WERI-Rb-1 (cell line): ENCODE data around the gene NCOA1.
"Not testable (repeated sequence)": the region's sequence is repeated elsewhere in the genome, so short reads cannot be mapped to it uniquely, and the experiment has no call there.

Source experiments
- DNase-seq: peaks from one replicate; pipeline ENCODE4 v3.0.0-alpha.2; 2020
- H3K27ac ChIP-seq: fragments of 250-450 bp; sonication (Bioruptor Pico); 2 replicates; pipeline ENCODE4 v1.5.1; 2020; ENCODE audit warnings: mild to moderate bottlenecking, moderate library complexity
- H3K27me3 ChIP-seq: fragments of 250-450 bp; sonication (Bioruptor Pico); 2 replicates; pipeline ENCODE4 v1.5.1; 2021; ENCODE audit warnings: mild to moderate bottlenecking, low read depth, moderate library complexity; ENCODE audit not compliant: insufficient read depth, severe bottlenecking
- H3K36me3 ChIP-seq: fragments of 250-450 bp; sonication (Bioruptor Pico); 2 replicates; pipeline ENCODE4 v1.5.1; 2020; ENCODE audit warnings: mild to moderate bottlenecking, moderate library complexity
- H3K4me3 ChIP-seq: 2 replicates; pipeline ENCODE4 v1.5.1; 2011; ENCODE audit warnings: low read depth, mild to moderate bottlenecking, control low read depth, low read length
- H3K9me3 ChIP-seq: fragments of 250-450 bp; sonication (Bioruptor Pico); 2 replicates; pipeline ENCODE4 v1.5.1; 2021; ENCODE audit warnings: mild to moderate bottlenecking, moderate library complexity; ENCODE audit not compliant: severe bottlenecking
- TF ChIP-seq, protein P1 (sequence below): IDR thresholded peaks from 2 replicates; pipeline ENCODE4 v1.5.1; 2011; ENCODE audit warnings: low read depth, mild to moderate bottlenecking, control low read depth, inconsistent platforms, low read length

The NCOA1 gene

DNA sequence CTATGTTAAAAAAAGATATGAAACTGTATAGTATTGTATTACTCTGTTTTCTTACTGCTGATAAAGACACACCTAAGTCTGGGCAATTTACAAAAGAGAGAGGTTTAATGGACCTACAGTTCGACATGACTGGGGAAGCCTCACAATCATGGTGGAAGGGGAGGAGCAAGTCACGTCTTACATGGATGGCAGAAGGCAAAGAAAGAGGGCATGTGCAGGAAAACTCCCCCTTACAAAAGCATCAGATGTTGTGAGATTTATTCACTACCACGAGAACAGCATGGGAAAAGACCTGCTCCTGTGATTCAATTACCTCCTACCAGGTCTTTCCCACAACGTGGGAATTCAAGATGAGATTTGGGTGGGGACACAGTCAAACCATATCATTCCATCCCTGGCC is 57.0 kb downstream of the NCOA1 start:
- Histone ChIP-seq H3K27me3 (no peaks in the 10 kb centered on the region), H3K27ac (no peak overlapping the region), H3K9me3 (no peaks in the 10 kb centered on the region), H3K4me3 (no peak overlapping the region), H3K36me3 (no peaks in the 10 kb centered on the region)
- TF ChIP-seq, protein P1, sequence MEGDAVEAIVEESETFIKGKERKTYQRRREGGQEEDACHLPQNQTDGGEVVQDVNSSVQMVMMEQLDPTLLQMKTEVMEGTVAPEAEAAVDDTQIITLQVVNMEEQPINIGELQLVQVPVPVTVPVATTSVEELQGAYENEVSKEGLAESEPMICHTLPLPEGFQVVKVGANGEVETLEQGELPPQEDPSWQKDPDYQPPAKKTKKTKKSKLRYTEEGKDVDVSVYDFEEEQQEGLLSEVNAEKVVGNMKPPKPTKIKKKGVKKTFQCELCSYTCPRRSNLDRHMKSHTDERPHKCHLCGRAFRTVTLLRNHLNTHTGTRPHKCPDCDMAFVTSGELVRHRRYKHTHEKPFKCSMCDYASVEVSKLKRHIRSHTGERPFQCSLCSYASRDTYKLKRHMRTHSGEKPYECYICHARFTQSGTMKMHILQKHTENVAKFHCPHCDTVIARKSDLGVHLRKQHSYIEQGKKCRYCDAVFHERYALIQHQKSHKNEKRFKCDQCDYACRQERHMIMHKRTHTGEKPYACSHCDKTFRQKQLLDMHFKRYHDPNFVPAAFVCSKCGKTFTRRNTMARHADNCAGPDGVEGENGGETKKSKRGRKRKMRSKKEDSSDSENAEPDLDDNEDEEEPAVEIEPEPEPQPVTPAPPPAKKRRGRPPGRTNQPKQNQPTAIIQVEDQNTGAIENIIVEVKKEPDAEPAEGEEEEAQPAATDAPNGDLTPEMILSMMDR, result no peak
- no peak for DNase-seq

DNA sequence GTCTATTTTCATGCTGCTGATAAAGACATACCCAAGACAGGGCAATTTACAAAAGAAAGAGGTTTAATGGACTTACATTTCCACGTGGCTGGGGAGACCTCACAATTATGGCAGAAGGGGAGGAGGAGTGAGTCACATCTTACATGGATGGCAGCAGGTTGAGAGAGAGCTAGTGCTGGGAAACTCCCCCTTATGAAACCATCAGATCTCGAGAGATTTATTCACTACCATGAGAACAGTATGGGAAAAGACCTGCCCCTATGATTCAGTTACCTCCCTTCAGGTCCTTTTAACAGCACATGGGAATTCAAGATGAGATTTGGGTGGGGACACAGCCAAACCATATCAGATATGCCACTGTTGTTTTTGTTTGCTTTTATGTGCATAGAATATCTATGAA is 59.2 kb downstream of the NCOA1 start:
- not testable (repeated sequence) for DNase-seq, H3K36me3 ChIP-seq, H3K27me3 ChIP-seq, H3K9me3 ChIP-seq, H3K27ac ChIP-seq, H3K4me3 ChIP-seq

DNA sequence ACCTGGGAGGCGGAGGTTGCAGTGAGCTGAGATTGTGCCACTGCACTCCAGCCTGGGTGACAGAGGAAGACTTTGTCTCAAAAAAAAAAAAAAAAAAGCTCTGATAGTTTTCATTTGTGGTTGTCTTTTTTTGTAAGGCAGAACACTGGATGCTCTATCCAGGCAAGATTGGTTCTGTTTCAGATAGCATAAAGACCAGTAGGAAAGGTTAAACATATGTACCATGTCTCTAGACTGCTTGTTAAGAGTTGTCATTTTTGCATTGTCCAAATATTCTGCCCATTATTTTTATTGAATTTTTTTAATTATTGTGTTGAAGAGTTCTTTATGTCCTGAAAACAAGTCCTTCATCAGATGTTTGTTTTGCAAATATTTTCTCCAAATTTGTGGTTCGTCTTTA is 60.0 kb downstream of the NCOA1 start:
- no peak for DNase-seq
- Histone ChIP-seq H3K9me3 (no peaks in the 10 kb centered on the region), H3K36me3 (no peaks in the 10 kb centered on the region; the same call in 1 of the 2 replicates), H3K4me3 (no peak overlapping the region), H3K27me3 (no peaks in the 10 kb centered on the region), H3K27ac (no peak overlapping the region)
- TF ChIP-seq, protein P1, result no peak

DNA sequence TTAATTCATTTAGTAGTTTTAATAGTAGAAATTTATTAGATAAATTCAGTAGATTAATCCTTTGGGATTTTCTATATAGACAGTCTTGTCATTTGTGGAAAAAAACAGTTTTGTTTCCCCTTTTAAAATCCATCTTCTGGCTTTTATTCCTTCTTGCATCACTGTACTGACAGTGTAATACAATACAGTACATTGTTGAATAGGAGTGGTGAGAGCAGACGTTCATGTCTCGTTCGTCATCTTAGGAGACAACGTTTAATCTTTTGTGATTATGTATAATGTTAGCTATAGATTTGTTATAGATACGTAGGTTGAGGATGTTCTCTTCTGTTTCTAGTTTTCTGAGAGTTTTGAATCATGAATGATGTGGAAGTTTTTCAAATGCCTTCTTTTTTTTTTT is 61.8 kb downstream of the NCOA1 start:
- Histone ChIP-seq H3K36me3 (no peaks in the 10 kb centered on the region; the same call in 1 of the 2 replicates), H3K27me3 (no peaks in the 10 kb centered on the region), H3K4me3 (no peak overlapping the region), H3K9me3 (no peaks in the 10 kb centered on the region), H3K27ac (no peak overlapping the region)
- no peak for DNase-seq
- TF ChIP-seq, protein P1, result no peak

DNA sequence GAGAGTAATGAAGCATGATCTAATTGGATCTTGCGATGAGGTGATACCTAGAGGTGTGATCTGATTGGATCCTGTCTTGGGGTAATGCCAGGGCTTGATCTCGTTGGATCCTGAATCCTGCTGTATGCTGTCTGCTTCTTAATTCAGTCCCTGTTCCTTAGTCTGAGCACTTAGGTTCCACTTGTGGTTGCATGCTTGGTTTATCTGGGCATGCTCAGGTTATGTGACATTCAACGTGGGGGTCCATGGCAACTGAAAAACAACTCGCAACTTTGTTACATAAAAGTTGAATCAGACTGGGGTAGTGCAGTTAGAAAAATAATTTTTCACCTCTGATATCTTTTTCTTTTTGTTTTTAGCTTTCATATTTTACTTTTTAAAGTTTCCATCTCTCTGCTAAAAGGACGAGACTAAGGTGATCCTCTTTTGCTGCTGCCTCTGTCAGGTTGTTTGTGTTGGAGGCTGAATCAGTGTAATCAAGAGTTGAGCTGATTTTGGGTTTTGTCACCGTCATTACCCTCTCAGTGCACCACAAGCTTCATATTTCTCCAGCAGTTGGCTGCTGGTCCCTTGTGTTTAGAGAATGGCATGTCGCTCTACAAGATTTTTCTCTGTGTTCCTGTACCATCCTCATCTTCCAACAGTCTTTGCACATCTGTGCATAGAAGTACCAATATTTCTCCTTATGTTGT is 67.9 kb downstream of the NCOA1 start:
- TF ChIP-seq, protein P1, result no peak
- DNase-seq, result no peak
- Histone ChIP-seq H3K4me3 (no peak overlapping the region), H3K27me3 (no peaks in the 10 kb centered on the region), H3K27ac (no peak overlapping the region), H3K9me3 (no peaks in the 10 kb centered on the region), H3K36me3 (no peaks in the 10 kb centered on the region; the same call in 1 of the 2 replicates)

DNA sequence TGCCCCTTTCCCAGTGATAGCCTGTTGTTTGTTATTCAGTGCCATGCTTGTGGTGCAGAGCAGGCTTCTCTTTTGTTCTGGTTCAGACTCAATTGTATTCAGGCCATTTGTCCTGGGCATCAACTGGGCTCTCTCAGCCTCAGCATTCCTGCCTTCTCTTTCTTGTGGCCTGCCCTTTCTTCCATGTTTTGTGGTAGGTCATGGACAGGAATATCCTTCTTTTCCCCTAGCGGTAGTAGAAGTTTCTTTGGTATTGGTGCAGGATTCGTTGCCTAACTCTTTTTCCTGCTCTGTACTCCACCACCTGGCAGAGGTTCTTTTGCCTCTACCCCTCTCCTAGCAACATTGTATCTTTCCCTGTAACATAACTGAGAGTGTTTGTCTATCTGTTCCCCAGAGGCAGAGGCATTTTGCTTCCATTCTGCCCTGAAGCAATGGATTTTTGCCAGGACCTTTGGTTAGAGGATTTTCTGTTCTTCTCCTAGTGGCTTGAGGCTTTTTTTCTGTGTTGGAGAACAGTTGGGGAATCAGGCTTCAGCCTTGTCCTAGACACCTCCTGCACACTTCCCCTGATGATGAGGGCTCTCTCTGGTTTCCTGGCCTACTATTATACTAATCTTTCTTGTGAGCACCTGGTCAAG is 68.5 kb downstream of the NCOA1 start:
- no peaks in the 10 kb centered on the region for H3K9me3 ChIP-seq
- no peaks in the 10 kb centered on the region for H3K27me3 ChIP-seq
- H3K36me3 ChIP-seq, result no peaks in the 10 kb centered on the region
- DNase-seq, result no peak
- TF ChIP-seq, protein P1, result no peak
- no peak overlapping the region for H3K4me3 ChIP-seq
- H3K27ac ChIP-seq, result no peak overlapping the region
